GM19463 (cell line): ENCODE measurements around the gene PHF2.
A peak's percentile ranks its signal among the peaks of the same experiment; 100 is the strongest.

ENCODE experiments used
- ATAC-seq: cut with Tn5 transposase; IDR thresholded peaks from one replicate; pipeline ENCODE4 v1.9.1; 2021; ENCODE audit warnings: mild to moderate bottlenecking, moderate library complexity; ENCODE audit not compliant: unreplicated experiment

Gene PHF2

DNA sequence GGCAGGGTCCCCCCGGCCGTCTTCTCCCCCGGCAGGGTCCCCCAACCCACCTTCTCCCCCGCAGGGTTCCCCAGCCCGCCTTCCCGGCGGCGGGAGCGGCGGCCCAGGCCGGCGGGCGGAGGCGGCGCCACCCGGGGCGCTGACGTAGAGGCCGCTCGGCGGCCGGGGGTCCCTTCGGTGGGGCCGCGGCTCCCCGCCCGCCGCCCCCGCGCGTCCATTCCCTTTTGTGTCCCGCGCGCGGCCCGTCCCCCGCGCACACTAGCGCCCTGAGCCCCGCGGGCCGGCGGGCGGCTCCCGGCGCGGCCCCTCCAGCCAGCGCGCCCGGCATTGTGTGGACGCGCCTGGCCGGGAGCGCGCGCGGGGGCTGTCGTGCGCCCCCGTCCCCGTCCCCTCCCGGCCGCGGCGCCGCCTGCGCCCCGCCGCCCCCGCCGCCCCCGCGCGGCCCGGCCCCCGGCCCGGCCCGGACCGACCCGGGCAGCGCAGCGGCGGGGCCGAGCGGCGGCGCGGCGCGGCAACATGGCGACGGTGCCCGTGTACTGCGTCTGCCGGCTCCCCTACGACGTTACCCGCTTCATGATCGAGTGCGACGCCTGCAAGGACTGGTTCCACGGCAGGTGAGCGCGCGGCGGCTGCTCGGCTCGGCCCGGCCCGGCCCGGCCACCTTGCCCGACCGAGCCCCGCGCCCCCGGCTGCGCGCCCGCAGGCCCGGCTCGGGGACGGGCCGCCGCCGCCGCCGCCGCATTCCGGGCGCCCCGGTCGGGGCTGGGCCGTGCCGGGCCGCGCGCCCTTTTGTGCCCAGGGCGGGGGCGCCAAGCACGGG lies at the start of gene PHF2:
Gene PHF2 (plus strand): TSS at position 327 of the 820 bp plus-strand sequence. CDS start 190 bp downstream, at position 517.
- peak; percentile 32 for ATAC-seq

DNA sequence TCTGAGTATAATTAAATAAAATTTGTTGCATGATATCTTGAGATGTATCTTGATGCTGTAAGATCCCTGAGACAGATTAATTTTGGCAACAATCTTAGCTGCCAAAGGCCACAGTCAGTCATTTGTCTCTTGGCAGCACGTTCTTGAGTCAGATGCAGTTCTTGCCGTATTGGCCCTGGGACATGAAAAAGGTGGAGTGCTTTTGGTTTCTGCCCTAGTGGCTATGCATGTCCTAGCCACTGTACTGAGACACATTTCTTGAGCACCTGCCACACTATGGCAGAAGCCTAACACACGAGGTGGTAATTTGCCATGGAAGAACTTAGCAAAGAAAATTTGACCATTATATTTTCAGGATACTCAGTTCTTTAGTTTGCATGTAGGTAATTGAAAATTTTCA lies 45.0 kb upstream of the PHF2 start:
- no peak for ATAC-seq

GRCh38 chr9:93532141-93532540 lies 44.2 kb upstream of the PHF2 start:
- ATAC-seq = no peak

DNA sequence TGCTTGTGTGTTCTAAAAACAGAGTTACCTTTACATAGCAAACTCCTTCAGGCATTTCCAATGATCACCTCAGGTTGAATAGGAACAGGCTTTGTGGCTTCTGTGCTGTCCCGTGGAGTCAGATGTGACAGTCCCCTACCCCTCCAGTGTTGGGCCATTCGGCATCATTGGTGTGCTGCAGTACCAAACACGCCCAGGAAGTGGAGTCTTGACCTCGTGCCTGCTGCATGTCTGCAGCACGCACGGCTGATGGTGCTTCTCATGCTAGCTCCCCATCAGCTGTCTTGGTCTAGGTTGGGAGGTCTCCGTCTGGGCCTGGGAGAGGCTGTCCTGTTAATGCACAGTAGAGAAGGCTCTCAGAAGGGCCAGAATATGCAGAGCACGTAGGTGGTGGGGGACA lies 42.5 kb upstream of the PHF2 start:
- no peak for ATAC-seq

- ATAC-seq = no peak
Measured at GRCh38 chr9:93536167-93536566, 40.2 kb upstream of the PHF2 start.

- no peak for ATAC-seq
Measured at GRCh38 chr9:93536874-93537273, 39.5 kb upstream of the PHF2 start.

DNA sequence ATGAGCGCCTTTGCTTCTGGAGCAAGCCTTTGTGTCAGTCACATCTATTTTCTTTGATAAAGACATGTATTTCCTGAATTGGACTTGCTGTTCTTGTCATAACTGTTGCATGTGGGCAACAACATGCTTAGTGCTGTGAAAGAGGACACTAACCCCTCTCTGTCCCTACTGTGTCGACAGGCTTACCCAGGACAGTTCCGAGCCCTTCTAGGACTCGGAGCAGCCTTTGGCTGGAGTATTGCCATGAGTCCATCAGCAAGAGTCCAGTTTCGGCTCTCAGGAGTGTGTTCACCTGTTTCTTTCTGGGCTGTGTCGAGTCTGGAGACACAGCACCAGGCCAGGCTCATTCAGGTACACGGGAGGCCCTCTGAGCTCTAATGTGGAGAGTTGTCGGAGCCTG lies 36.1 kb upstream of the PHF2 start:
- no peak for ATAC-seq

- no peak for ATAC-seq
Measured at GRCh38 chr9:93541005-93541404, 35.4 kb upstream of the PHF2 start.

DNA sequence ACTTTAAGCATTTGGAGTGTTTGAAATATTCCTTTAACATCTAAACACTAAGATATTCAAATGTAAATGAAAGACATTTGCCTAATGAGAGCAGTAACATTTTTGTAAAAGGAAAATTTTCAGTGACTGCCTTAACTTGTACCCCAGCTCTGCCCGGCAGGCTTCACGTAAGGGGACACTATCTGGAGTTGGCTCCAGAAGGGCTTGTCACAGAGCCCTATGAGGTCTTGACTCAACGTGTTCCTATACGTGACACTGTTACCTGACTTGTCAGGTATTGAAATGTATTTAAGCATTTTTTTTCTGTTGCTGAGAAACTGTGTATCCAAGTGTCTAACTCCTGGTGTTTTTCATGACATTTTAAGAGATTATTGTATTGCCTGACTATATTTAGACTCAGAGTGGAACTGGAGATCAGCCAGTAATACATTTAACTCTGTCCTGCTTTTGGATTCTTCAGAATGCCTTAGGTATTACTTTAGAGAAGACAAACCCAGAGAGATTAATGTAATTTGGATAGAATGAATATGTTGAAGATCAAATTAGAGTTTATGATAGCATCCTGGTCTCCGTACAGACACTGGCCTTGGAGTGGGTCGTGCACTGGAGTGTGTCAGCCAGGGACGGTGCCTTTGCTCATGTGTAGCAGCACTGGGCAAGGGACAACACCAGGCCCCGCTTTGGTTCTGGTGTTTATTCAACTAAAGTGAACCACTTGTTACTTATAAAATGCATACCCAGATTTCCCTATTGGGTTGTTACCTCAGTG lies 34.6 kb upstream of the PHF2 start:
- no peak for ATAC-seq

DNA sequence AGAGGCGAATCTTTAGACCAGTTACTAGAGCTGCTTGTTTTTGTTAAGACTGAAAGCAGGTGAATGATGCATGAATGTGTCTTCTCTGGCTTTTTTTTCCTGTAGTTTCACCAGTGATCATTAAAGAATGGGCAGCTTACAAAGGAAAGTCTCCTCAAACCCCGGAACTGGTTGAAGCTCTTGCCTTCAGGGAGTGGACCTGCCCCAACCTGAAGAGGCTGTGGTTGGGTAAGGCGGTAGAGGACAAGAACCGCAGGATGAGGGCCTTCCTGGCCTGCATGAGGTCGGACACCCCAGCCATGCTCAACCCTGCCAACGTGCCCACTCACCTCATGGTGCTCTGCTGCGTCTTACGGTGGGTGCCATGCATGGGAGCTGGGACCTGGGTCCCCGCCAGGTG lies 33.3 kb upstream of the PHF2 start:
- ATAC-seq = no peak

GRCh38 chr9:93546356-93546755 lies 30.0 kb upstream of the PHF2 start:
- ATAC-seq = no peak

DNA sequence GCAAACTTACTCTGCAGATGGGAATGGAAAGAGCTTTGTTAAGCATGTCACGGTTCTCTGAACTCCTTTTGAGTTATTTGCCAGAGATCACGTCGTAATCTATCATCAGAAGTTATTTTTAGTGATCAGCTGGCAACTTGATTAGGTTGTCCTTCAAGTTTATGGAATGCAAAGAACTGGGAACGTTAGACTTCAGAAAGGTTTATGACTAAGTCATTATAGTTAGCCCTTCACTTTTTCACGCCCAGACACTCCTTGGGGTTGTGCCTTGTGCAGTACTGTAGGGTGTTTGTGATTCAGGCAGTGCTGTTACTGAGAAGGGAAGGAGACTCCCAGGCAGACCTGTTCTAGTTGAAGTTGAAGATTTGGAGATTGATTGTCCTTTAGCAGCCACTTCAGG lies 26.8 kb upstream of the PHF2 start:
- no peak for ATAC-seq

DNA sequence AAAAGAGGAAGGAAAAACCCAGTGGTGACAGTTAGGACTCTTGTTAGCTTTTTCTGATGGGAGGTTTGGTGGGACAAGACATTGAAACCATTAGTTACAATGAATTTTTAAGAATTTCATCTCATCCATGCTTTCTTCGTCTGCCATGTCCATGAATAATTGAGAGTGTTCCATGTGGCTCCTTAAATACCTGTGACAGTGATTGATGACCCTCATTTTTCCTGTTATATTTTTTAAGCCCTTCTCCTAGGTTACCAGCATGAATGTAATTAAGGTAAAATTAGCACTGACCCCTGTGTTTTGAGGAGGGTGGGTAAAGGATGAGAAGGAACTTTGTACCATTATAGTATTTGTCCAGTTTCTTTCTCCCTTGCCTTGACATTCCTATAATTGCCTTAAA lies 23.5 kb upstream of the PHF2 start:
- ATAC-seq = no peak

DNA sequence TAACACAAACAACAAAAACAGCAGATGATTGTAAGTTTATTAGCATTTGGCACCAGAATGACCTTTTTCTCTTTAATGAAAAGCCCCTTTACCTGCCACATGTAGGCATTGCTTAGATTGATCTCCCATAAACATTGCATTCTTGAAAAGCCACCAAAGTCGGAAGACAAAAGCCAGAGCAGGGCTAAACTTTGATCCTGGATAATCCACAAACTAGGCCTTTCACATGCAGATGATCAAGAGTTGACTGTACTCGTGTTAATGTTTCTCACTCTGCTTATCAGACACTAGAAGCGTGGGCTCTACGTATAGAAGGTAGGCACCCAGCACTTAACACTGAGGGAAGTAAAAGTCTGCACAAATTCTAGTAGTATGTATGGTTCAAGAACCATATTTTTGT lies 21.0 kb upstream of the PHF2 start:
- ATAC-seq = no peak

GRCh38 chr9:93557366-93558137 lies 18.8 kb upstream of the PHF2 start:
- ATAC-seq = no peak

GRCh38 chr9:93558503-93558902 lies 17.9 kb upstream of the PHF2 start:
- ATAC-seq = no peak

DNA sequence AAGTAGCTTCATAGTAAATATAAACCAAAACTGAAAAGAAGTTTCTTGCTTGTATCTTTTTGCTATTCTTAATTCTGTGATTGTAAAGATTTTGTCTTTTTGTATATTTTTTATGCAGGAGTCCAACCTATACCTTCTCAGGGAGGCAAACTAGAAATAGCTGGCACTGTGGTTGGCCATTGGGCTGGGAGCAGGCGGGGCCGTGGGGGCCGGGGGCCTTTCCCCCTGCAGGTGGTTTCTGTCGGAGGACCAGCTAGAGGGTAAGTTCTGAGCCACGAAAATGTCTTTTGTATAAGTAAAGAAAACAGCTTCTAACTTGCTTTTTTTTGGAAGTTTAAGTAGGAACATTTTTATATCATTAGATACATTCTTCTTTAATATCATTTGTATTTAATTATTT lies 15.4 kb upstream of the PHF2 start:
- ATAC-seq = no peak

GRCh38 chr9:93562157-93562556 lies 14.2 kb upstream of the PHF2 start:
- ATAC-seq = no peak

DNA sequence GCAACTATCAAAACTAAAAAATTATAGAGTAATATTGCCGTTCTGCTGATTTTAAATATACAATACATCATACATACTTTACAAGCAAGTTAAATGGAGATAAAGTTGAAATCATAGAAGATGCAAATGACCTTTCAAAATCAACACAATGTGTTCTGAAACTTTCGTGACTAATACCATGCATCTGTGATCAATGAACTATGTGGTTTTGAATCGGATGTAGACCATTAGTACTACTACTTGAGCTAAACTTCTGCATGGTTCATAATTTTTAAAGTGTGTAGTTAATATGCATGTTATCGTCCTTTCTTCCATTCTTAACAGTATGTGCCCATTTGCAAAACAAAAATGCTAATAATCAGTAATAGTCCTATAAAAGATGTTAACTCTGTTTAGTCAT lies 11.3 kb upstream of the PHF2 start:
- no peak for ATAC-seq

DNA sequence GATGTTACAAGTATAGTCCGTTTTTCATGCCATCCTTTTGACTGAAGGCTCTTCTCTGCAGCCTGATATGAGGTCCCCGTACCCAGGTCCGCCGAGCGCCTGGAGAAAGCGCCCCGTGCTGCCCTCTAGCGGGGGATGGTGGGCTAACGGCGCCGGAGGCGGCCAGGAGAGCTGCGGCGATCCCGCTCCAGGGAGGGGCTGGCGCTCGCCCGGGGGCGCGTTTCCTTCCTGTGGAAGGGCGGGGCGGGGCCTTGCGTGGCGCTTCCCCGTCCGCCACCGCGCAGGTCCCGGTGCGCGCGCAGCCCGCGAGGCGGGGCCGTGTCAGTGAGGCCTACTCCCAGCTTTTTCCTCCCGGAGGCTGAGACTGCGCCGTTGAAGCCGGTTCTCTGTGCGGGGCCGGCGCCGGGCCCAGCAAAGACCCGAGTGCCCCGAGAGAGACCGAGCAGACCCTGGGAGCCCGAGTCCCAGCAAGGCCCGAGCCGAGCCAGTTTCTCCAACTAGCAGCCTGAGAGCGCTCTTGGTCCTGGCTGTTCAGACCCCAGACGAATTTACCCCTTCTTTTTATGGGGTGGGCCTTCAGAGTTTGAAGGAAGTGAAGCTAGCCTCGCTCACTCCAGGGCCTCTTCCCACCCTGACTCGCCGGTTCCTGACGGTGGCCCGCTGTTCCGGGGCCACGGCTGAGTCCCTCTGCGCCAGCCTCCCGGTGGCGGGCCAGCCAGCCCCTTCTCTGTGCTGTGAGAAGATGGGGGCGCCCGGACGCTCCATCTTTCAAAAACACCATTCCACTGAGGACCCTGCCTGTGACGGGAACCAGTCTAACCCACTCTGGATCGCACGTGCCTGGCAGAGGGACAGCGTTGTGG lies 9.7 kb upstream of the PHF2 start:
- ATAC-seq = peak; percentile 91
